ELF-1 (cell line): ENCODE data around the gene RSRC1.

Experiments used
- DNase-seq: peaks from one replicate; pipeline ENCODE4 v3.0.0-alpha.2; 2016; ENCODE audit warnings: low read depth, low spot score

The RSRC1 gene

GRCh38 chr3:158574646-158575045, 464.8 kb downstream of the RSRC1 start:
- DNase-seq: no peak

GRCh38 chr3:158590223-158590622, 480.3 kb downstream of the RSRC1 start:
- DNase-seq: no peak
